Prostate gland (tissue), 2 donors: ENCODE measurements around the gene FAM53A. TPM values are rescaled to one million over a fixed set of nuclear protein-coding genes. Genes with fewer than 3 reads are reported as not detected.
"Not testable (repeated sequence)": the region's sequence is repeated elsewhere in the genome, so short reads cannot be mapped to it uniquely, and the experiment has no call there.

Experiments
- DNase-seq: peaks from one replicate; pipeline ENCODE4 v3.0.0-alpha.2; 2019; ENCODE audit warnings: low spot score
- H3K27ac ChIP-seq, 2 donors: fragments of 200-600 bp; sonication (generic); 2 replicates each; pipeline ENCODE4 v1.5.1; 2017 to 2019
- H3K27me3 ChIP-seq: fragments of 200-600 bp; sonication (generic); replicated peaks from 2 replicates; pipeline ENCODE4 v1.5.1; 2019; ENCODE audit not compliant: insufficient read depth
- H3K36me3 ChIP-seq, 2 donors: fragments of 200-600 bp; sonication (generic); 1 replicate in 1 of 2; 2 replicates in 1 of 2; pipeline versions ENCODE4 v1.5.1 to v1.8.1; 2017 to 2019
- H3K4me1 ChIP-seq: fragments of 200-600 bp; sonication (generic); replicated peaks from 2 replicates; pipeline ENCODE4 v1.5.1; 2019
- H3K4me3 ChIP-seq, 2 donors: fragments of 200-600 bp; sonication (generic); 2 replicates each; pipeline ENCODE4 v1.5.1; 2017 to 2019
- H3K9me3 ChIP-seq: fragments of 200-600 bp; sonication (generic); 2 replicates; pipeline ENCODE4 v1.5.1; 2017
- CTCF ChIP-seq, 4 experiments: fragments of 200-600 bp in 2 of 4; fragments of 450-650 bp in 2 of 4; sonication (generic) in 2 of 4; IDR thresholded peaks; 1 replicate in 3 of 4; 2 replicates in 1 of 4; pipeline ENCODE4 v1.5.1; 2016 to 2019; ENCODE audit warnings: antibody characterized with exemption in 4 of 4, mild to moderate bottlenecking in 2 of 4, moderate library complexity in 2 of 4
- POLR2A ChIP-seq: fragments of 450-650 bp; IDR thresholded peaks from one replicate; pipeline ENCODE4 v1.6.1; 2016; ENCODE audit warnings: antibody characterized with exemption, mild to moderate bottlenecking
- POLR2AphosphoS5 ChIP-seq: sonication (generic); formaldehyde crosslinking; IDR thresholded peaks from one replicate; pipeline ENCODE4 v1.6.1; 2017; ENCODE audit warnings: antibody characterized with exemption
- WGBS: methylation state at CpG from one replicate; pipeline ENCODE4 v1.1.5; 2018; 5-methylcytosine and 5-hydroxymethylcytosine counted together
- intact Hi-C: fragments of 100-400 bp; cut with DNase I; formaldehyde crosslinking; loops from one replicate; pipeline ENCODE4 v1.14.2; 2022
- total RNA-seq, 2 donors: library from RNA; depleted of rRNA; stranded (reverse); fragments of >200 nt; gene quantifications; one replicate each; pipeline ENCODE4 v1.1.0, GENCODE V29; 2016

FAM53A gene
- total RNA-seq, 2 donors from 2014 or later = 2.3 to 16.8 TPM

- TF ChIP-seq POLR2AphosphoS5 (no peak), POLR2A (no peak), CTCF (IDR thresholded peaks at IDR 0.05) (no peak)
Observed at GRCh38 chr4:1706358-1706757, 22.2 kb upstream of the FAM53A start.

GRCh38 chr4:1705732-1706131, 21.6 kb upstream of the FAM53A start:
- DNase-seq = no peak
- Histone ChIP-seq H3K9me3 (no peaks in the 10 kb centered on the region), H3K27ac (no peak overlapping the region), H3K27me3 (no peaks in the 10 kb centered on the region), H3K36me3 (no peaks in the 10 kb centered on the region), H3K4me3 (no peak overlapping the region), H3K4me1 (no peaks in the 10 kb centered on the region)
- TF ChIP-seq CTCF (IDR thresholded peaks at IDR 0.05) (no peak), POLR2AphosphoS5 (no peak), POLR2A (no peak)
- intact Hi-C loops = no loop called here
- 96% methylated on average over 6 of the region's 6 CpGs for WGBS

More at GRCh38 chr4:1706358-1706757, 22.2 kb upstream of the FAM53A start:
- DNase-seq = no peak
- H3K27me3 ChIP-seq = no peaks in the 10 kb centered on the region
- no peak overlapping the region for H3K4me3 ChIP-seq
- H3K36me3 ChIP-seq = no peaks in the 10 kb centered on the region
- H3K27ac ChIP-seq = no peak overlapping the region
- no peaks in the 10 kb centered on the region for H3K9me3 ChIP-seq
- H3K4me1 ChIP-seq = no peaks in the 10 kb centered on the region
- intact Hi-C loops = no loop called here
- WGBS = 82% methylated on average over 6 of the region's 6 CpGs

- TF ChIP-seq CTCF (IDR thresholded peaks at IDR 0.05) (no peak), POLR2A (no peak), POLR2AphosphoS5 (no peak)
Observed at GRCh38 chr4:1703867-1704266, 19.8 kb upstream of the FAM53A start.

GRCh38 chr4:1701671-1702070, 17.6 kb upstream of the FAM53A start:
- intact Hi-C loops, H3K27me3 ChIP-seq, H3K27ac ChIP-seq, H3K36me3 ChIP-seq, H3K9me3 ChIP-seq, H3K4me1 ChIP-seq, H3K4me3 ChIP-seq, DNase-seq: not testable (repeated sequence)
- WGBS = 91% methylated on average over 8 of the region's 8 CpGs

More at GRCh38 chr4:1703867-1704266, 19.8 kb upstream of the FAM53A start:
- Histone ChIP-seq H3K27me3 (no peaks in the 10 kb centered on the region), H3K4me1 (no peaks in the 10 kb centered on the region), H3K36me3 (no peaks in the 10 kb centered on the region), H3K4me3 (no peak overlapping the region), H3K27ac (no peak overlapping the region), H3K9me3 (no peaks in the 10 kb centered on the region)
- WGBS = 76% methylated on average over 1 of the region's 1 CpG
- DNase-seq = no peak
- intact Hi-C loops = no loop called here

- Histone ChIP-seq H3K27ac (no peak overlapping the region), H3K4me1 (no peaks in the 10 kb centered on the region), H3K9me3 (no peaks in the 10 kb centered on the region), H3K27me3 (no peaks in the 10 kb centered on the region), H3K36me3 (peaks cover 0 to 3% of the 10 kb centered on the region in 2 donors), H3K4me3 (no peak overlapping the region)
- intact Hi-C loops = no loop called here
- TF ChIP-seq CTCF (IDR thresholded peaks at IDR 0.05) (no peak), POLR2AphosphoS5 (no peak), POLR2A (no peak)
- DNase-seq = no peak
- 74% methylated on average over 5 of the region's 5 CpGs for WGBS
Observed at GRCh38 chr4:1695913-1696312, 11.8 kb upstream of the FAM53A start.
